Upper lobe of left lung (tissue), 4 donors: ENCODE data around the gene SLC25A44.

Source experiments
- POLR2A ChIP-seq, 4 donors: fragments of 450-650 bp; IDR thresholded peaks; one replicate each; pipeline ENCODE4 v1.5.1; 2016 to 2017; ENCODE audit warnings: antibody characterized with exemption in 4 of 4, mild to moderate bottlenecking in 2 of 4
- POLR2AphosphoS5 ChIP-seq, 2 donors: sonication (generic); formaldehyde crosslinking; IDR thresholded peaks; one replicate each; pipeline ENCODE4 v1.5.1; 2017; ENCODE audit warnings: antibody characterized with exemption in 2 of 2
- TF ChIP-seq, protein P1 (sequence below), 6 experiments: fragments of 450-650 bp in 4 of 6; fragments of 200-600 bp in 2 of 6; sonication (generic) in 2 of 6; IDR thresholded peaks; one replicate each; pipeline ENCODE4 v1.5.1; 2016 to 2019; ENCODE audit warnings: antibody characterized with exemption in 6 of 6

DNA sequence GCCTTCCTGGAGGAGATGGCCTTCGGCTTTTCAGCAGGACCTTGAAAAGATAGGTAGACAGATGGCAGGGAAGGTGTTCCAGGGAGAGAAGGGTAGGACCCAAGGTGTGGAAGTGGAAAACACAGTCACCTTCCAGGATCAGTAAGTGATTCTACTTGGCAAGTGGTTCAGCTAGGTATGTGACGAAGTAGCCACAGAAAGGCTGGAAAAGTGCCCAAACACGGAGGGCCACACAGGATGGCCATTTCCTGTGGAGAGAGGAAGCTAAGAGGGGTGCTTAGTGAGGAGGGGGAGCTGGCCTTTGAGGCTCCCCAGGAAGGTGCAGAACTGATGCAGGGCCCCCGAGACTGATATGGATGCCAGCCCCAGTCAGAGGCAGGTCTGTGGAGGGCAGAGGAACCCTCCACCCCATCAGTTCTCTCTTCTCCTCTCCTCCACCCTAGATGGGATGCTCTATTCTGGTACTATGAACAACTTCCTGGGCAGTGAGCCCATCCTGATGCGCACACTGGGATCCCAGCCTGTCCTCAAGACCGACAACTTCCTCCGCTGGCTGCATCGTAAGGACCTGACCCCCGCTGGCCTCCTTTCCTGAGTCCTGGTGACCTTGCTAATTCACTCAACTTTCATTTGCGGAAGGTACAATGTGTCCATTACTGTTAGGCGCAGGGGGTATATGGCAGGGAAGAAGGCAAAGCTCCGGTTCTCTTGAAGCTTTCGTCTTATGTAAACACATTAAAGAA is 33.7 kb upstream of the SLC25A44 start:
- TF ChIP-seq, protein P1, sequence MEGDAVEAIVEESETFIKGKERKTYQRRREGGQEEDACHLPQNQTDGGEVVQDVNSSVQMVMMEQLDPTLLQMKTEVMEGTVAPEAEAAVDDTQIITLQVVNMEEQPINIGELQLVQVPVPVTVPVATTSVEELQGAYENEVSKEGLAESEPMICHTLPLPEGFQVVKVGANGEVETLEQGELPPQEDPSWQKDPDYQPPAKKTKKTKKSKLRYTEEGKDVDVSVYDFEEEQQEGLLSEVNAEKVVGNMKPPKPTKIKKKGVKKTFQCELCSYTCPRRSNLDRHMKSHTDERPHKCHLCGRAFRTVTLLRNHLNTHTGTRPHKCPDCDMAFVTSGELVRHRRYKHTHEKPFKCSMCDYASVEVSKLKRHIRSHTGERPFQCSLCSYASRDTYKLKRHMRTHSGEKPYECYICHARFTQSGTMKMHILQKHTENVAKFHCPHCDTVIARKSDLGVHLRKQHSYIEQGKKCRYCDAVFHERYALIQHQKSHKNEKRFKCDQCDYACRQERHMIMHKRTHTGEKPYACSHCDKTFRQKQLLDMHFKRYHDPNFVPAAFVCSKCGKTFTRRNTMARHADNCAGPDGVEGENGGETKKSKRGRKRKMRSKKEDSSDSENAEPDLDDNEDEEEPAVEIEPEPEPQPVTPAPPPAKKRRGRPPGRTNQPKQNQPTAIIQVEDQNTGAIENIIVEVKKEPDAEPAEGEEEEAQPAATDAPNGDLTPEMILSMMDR (IDR thresholded peaks at IDR 0.05), result no peak
- TF ChIP-seq POLR2A (IDR thresholded peaks at IDR 0.05) (no peak), POLR2AphosphoS5 (IDR thresholded peaks at IDR 0.05) (peak in 1 of 2 donors; percentile 7)
